ENCODE measurements around the gene DIABLO. TPM values are rescaled to one million over a fixed set of nuclear protein-coding genes. Genes with fewer than 3 reads are reported as not detected.
A peak's percentile ranks its signal among the peaks of the same experiment; 100 is the strongest.

The DIABLO gene
- total RNA-seq, 2 experiments from 2014 or later = 46.1 to 48.1 TPM

DNA sequence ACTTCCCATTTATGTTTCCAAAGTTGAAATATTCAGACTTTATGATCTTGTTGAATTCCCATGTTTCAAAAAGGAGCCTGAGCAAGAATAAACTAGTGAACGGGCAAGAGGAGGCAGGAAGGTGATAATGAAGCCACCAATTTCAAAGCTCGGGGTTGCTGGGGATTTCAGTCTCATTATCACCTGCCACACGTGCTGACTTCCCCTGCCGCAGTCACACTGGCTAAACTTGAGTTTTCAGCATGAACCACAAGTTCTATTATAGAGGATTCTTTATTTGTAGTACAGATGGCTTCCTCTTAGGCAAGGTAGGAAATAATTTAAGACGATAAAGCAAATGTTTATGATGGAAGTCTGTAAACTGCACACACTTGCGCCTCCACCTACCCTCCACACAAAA is 18.1 kb upstream of the DIABLO start:
- peaks cover 6% of the 10 kb centered on the region for H3K36me3 Mint-ChIP-seq (ENCODE audit: low read depth)
- CTCF ChIA-PET = interaction anchor here (0.6 to 2.5 kb wide), 6 partner anchors 8 to 659 kb away, joined by 3 to 10 read pairs (median 5); no protein-coding TSS in a partner anchor
- H3K27ac Mint-ChIP-seq = peak overlapping the region; percentile 59
- peaks cover 29% of the 10 kb centered on the region for H3K4me1 Mint-ChIP-seq (ENCODE audit: low read depth)
- intact Hi-C loops (cut with micrococcal nuclease) = loop anchor here (1.0 kb wide), 1 partner anchor 22 kb away; the partner anchor contains the start of gene VPS33A
- H3K9me3 Mint-ChIP-seq = no peaks in the 10 kb centered on the region
- peak overlapping the region; percentile 50 for H3K4me3 Mint-ChIP-seq
- no peaks in the 10 kb centered on the region for H3K27me3 Mint-ChIP-seq (ENCODE audit: low read depth)
- DNase-seq = peak; percentile 44

DNA sequence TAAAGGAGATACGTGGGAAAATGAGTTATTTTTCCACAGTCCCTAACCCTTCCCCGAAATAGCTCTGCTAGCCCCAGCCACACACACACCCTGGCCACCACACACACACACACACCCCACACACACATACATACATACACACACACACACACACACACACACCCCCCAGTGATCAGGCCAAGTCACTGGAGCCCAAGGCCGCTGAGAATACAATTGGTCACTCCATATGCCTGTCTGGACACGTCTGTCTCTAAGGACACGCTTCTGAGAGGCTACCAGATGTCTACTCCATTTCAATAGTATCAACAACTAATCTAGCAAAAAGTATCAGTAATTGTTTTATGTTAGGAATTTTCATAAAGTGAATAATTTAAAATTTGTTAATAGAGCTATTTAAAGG is 13.0 kb upstream of the DIABLO start:
- intact Hi-C loops (cut with micrococcal nuclease) = no loop called here
- no peaks in the 10 kb centered on the region for H3K9me3 Mint-ChIP-seq
- peaks cover 6% of the 10 kb centered on the region for H3K36me3 Mint-ChIP-seq (ENCODE audit: low read depth)
- no peak overlapping the region for H3K27ac Mint-ChIP-seq
- no peaks in the 10 kb centered on the region for H3K27me3 Mint-ChIP-seq (ENCODE audit: low read depth)
- CTCF ChIA-PET = interaction anchor here (0.9 to 1.2 kb wide), 2 partner anchors 25 to 117 kb away, joined by 3 read pairs; no protein-coding TSS in a partner anchor
- H3K4me1 Mint-ChIP-seq (ENCODE audit: low read depth) = peaks cover 9% of the 10 kb centered on the region
- no peak for DNase-seq
- H3K4me3 Mint-ChIP-seq = no peak overlapping the region

DNA sequence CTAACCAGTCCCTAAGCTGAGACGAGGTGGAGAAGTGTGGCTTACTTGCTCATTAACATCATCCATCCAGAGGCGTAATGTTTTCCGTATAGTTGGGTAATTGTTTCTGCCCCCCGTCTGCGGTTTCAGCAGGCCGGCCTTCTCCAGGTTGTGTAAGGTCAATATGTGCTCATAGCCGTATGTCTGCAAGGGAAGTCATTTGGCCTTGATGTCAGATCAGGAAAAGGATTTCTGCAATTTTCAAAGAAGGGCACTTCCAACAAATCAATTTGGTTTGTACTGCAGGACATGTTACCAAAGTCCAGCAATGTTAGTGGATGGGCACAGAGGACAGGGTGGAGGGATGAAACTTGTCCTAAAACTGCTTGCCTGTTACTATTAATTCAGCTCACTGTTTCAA is 9.9 kb upstream of the DIABLO start:
- CTCF ChIA-PET = interaction anchor here (0.6 kb wide), 1 partner anchor 18 kb away, joined by 4 read pairs; no protein-coding TSS in a partner anchor
- intact Hi-C loops (cut with micrococcal nuclease) = no loop called here
- no peak for DNase-seq
- Mint-ChIP-seq H3K27ac (no peak overlapping the region), H3K9me3 (no peaks in the 10 kb centered on the region), H3K4me3 (no peak overlapping the region), H3K27me3 (ENCODE audit: low read depth) (no peaks in the 10 kb centered on the region), H3K4me1 (ENCODE audit: low read depth) (no peaks in the 10 kb centered on the region), H3K36me3 (ENCODE audit: low read depth) (peaks cover 12% of the 10 kb centered on the region)

DNA sequence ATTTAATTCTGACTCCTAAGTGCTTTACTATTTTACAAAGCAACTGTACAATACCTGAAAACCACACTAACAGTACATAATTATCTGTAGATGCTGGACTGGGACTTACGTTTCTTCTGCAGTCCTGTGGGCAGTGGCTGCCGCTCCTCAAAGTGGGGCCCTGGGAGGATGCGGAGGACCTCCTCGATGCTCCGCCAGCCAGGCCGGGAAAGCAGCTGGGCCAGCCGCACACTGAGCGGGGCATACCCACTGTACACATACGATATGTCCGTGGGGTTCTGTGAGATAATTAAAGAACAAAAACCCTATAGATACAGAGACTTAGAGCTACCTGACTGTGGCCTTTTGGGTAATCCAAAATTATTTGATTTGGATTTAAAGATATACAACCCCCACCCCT is 6.8 kb upstream of the DIABLO start:
- intact Hi-C loops (cut with micrococcal nuclease) = no loop called here
- no peak for DNase-seq
- CTCF ChIA-PET = interaction anchor here (1.0 kb wide), 1 partner anchor 11 kb away, joined by 3 read pairs; no protein-coding TSS in a partner anchor
- Mint-ChIP-seq H3K36me3 (ENCODE audit: low read depth) (peaks cover 8% of the 10 kb centered on the region), H3K4me1 (ENCODE audit: low read depth) (peaks cover 3% of the 10 kb centered on the region), H3K27ac (no peak overlapping the region), H3K27me3 (ENCODE audit: low read depth) (no peaks in the 10 kb centered on the region), H3K9me3 (no peaks in the 10 kb centered on the region), H3K4me3 (no peak overlapping the region)

DNA sequence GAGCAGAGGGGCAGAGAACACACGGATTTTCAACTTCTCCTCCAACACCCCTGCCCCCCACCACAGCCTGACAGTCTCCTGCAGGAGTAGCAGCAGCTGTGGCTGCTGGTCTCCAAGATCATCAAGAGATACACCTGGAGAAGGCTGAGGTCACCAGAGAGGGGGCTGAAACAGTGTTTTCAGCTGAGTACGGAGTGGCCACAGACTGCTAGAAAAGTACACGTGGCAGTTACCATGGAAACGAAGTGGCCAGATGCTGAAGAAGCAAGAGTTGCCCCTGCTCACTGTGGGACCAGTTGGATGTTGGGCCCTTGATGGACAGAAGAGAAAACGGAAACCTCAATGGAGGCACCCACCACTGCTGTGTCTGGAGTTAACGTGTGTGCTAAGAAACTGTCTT is 4.9 kb upstream of the DIABLO start:
- CTCF ChIA-PET = interaction anchor here (1.2 to 1.6 kb wide), 2 partner anchors 40 to 125 kb away, joined by 3 to 5 read pairs; no protein-coding TSS in a partner anchor
- H3K4me3 Mint-ChIP-seq = no peak overlapping the region
- no peaks in the 10 kb centered on the region for H3K9me3 Mint-ChIP-seq
- no peak for DNase-seq
- no peaks in the 10 kb centered on the region for H3K27me3 Mint-ChIP-seq (ENCODE audit: low read depth)
- H3K27ac Mint-ChIP-seq = no peak overlapping the region
- H3K4me1 Mint-ChIP-seq (ENCODE audit: low read depth) = peaks cover 11% of the 10 kb centered on the region
- intact Hi-C loops (cut with micrococcal nuclease) = no loop called here
- peaks cover 8% of the 10 kb centered on the region for H3K36me3 Mint-ChIP-seq (ENCODE audit: low read depth)

DNA sequence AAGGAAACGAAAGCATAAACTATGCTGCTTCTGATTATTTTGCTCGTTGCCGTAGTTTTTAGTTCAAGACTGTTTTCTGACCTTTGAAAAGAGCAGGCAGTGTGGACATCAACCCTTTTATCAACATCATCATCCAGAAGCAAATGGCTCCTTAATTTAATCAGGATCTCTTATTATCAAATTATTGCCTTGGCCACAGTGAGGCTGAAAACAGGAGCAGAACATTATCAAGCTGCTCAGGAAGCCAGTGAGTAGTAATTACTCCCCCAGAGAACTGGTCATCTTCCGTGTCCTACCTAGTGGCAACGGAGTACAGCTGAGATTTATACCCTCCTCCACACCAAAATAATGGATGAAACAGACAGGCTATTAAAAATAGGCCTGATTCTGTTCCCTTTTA is 2.2 kb upstream of the DIABLO start:
- intact Hi-C loops (cut with micrococcal nuclease) = loop anchor here (10.0 kb wide), 1 partner anchor 527 kb away; the partner anchor contains the start of gene DENR
- DNase-seq = no peak
- peaks cover 25% of the 10 kb centered on the region for H3K4me1 Mint-ChIP-seq (ENCODE audit: low read depth)
- H3K27ac Mint-ChIP-seq = no peak overlapping the region
- CTCF ChIA-PET = no interaction called here
- no peaks in the 10 kb centered on the region for H3K27me3 Mint-ChIP-seq (ENCODE audit: low read depth)
- peaks cover 14% of the 10 kb centered on the region for H3K36me3 Mint-ChIP-seq (ENCODE audit: low read depth)
- no peak overlapping the region for H3K4me3 Mint-ChIP-seq
- H3K9me3 Mint-ChIP-seq = no peaks in the 10 kb centered on the region

DNA sequence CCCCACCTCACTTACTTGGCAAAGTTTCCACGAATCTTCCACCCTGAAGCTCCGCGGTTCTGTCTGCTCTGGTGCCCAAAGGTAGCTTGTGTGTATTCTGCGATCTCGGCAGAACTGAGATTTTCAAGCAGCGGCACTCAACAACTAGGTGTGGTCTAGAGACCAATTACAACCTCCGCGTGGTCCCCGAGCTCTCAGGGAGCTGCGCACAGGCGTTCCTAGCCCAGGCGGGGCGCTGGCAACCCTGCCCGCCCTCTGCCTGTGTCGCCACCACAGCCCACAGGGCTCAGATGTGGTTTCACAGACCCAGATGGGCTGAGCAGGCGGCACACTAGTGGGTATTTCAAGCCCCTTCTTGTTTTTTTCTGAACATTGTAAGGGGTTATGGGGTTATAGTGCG is 1.5 kb upstream of the DIABLO start:
- CTCF ChIA-PET = interaction anchor here (0.9 kb wide), 1 partner anchor 40 kb away, joined by 4 read pairs; no protein-coding TSS in a partner anchor
- Mint-ChIP-seq H3K4me1 (ENCODE audit: low read depth) (peaks cover 30% of the 10 kb centered on the region), H3K27me3 (ENCODE audit: low read depth) (no peaks in the 10 kb centered on the region), H3K36me3 (ENCODE audit: low read depth) (peaks cover 16% of the 10 kb centered on the region), H3K4me3 (peak overlapping the region; percentile 59), H3K9me3 (no peaks in the 10 kb centered on the region), H3K27ac (no peak overlapping the region)
- intact Hi-C loops (cut with micrococcal nuclease) = loop anchor here (10.0 kb wide), 1 partner anchor 527 kb away; the partner anchor contains the start of gene DENR
- DNase-seq = no peak

DNA sequence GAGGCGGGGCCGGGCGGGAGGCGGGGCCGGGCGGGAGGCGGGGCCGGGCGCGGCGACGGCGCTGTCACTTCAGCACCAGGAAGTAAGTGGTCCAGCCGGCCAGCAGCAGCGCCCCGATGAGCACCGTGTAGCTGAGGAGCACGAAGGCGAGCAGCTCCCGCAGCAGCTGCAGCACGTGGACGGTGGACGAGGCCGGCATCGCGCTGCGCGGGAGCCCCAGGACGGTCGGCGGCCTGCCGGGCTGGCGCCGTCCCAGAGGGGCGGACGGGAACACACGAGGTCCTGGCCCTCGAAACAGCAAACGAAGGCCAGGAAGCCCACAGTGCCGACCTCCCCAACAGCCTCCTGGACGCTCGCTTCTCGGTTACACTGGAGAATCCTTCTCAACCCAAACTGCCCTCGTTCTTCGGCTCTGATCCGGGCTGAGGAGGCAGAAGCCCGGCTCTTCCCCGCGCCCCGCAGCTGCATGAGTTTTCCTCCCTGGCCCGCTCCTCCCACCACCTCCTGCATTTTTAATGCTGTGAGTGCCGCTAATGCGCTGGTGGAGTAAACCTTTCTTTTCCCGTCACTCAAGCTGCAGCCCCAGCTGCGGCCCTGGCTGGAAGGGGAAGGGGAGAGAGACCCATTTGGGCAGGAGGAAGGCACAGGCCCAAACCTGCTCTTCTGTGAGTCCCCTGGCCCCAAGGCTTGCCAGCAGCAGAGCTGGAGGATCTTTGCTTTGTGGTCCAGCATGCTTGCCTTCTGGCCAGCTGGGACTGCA is 694 bp upstream of the DIABLO start:
- H3K9me3 Mint-ChIP-seq = no peaks in the 10 kb centered on the region
- CTCF ChIA-PET = interaction anchor here (0.9 to 1.8 kb wide), 3 partner anchors 40 to 129 kb away, joined by 4 to 6 read pairs (median 5); no protein-coding TSS in a partner anchor
- H3K27ac Mint-ChIP-seq = no peak overlapping the region
- H3K27me3 Mint-ChIP-seq (ENCODE audit: low read depth) = no peaks in the 10 kb centered on the region
- peaks cover 15% of the 10 kb centered on the region for H3K36me3 Mint-ChIP-seq (ENCODE audit: low read depth)
- DNase-seq = no peak
- intact Hi-C loops (cut with micrococcal nuclease) = loop anchor here (1.0 to 10.0 kb wide), 11 partner anchors 23 to 567 kb away; partner anchors contain the start of genes B3GNT4, DENR, KNTC1 and PSMD9
- peak overlapping the region; percentile 59 for H3K4me3 Mint-ChIP-seq
- peaks cover 33% of the 10 kb centered on the region for H3K4me1 Mint-ChIP-seq (ENCODE audit: low read depth)

DNA sequence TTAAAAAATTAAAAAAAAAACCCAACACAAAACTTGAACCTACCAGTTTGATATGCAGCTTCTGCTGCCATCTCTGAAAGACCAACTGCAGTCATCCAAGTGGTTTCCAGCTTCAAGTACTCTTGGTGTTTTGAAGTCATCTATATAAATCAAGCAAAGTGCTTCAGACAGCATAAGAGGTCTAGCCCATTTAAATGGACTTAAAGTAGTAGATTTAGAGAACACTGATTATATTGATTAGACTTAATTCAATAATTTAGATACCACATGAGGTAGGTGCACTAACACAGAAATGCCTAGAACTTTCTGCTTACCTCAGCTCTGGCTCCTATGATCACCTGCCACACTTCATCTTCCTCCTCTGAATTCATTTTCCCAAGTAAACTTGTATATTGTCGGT is 9.4 kb downstream of the DIABLO start:
- CTCF ChIA-PET = interaction anchor here (0.7 to 0.9 kb wide), 2 partner anchors 141 to 175 kb away, joined by 3 to 4 read pairs; no protein-coding TSS in a partner anchor
- Mint-ChIP-seq H3K27me3 (ENCODE audit: low read depth) (no peaks in the 10 kb centered on the region), H3K9me3 (no peaks in the 10 kb centered on the region), H3K36me3 (ENCODE audit: low read depth) (peaks cover 33% of the 10 kb centered on the region), H3K4me1 (ENCODE audit: low read depth) (peaks cover 10% of the 10 kb centered on the region), H3K27ac (no peak overlapping the region), H3K4me3 (no peak overlapping the region)
- DNase-seq = no peak
- intact Hi-C loops (cut with micrococcal nuclease) = no loop called here

DNA sequence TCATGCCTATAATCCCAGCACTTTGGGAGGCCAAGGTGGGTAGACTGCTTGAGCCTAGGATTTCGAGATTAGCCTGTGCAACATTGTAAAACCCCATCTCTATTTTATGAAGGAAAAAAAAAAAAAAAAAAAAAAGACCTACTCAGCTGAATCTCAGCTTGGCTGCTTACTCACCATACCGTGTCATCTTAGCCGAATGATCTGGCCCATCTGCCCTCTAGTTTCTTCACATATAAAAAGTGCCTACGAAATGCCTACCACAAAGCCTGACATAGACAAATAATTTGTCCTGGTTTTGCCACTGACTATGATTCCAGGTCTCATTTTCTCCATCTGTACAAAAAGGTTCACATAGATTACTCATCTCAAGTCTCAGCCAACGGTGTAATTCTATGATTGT is 10.1 kb downstream of the DIABLO start:
- intact Hi-C loops (cut with micrococcal nuclease) = no loop called here
- Mint-ChIP-seq H3K4me1 (ENCODE audit: low read depth) (peaks cover 4% of the 10 kb centered on the region), H3K4me3 (no peak overlapping the region), H3K27me3 (ENCODE audit: low read depth) (no peaks in the 10 kb centered on the region), H3K27ac (no peak overlapping the region), H3K9me3 (no peaks in the 10 kb centered on the region), H3K36me3 (ENCODE audit: low read depth) (peaks cover 32% of the 10 kb centered on the region)
- CTCF ChIA-PET = interaction anchor here (0.7 to 0.9 kb wide), 2 partner anchors 141 to 176 kb away, joined by 3 to 4 read pairs; no protein-coding TSS in a partner anchor
- no peak for DNase-seq

DNA sequence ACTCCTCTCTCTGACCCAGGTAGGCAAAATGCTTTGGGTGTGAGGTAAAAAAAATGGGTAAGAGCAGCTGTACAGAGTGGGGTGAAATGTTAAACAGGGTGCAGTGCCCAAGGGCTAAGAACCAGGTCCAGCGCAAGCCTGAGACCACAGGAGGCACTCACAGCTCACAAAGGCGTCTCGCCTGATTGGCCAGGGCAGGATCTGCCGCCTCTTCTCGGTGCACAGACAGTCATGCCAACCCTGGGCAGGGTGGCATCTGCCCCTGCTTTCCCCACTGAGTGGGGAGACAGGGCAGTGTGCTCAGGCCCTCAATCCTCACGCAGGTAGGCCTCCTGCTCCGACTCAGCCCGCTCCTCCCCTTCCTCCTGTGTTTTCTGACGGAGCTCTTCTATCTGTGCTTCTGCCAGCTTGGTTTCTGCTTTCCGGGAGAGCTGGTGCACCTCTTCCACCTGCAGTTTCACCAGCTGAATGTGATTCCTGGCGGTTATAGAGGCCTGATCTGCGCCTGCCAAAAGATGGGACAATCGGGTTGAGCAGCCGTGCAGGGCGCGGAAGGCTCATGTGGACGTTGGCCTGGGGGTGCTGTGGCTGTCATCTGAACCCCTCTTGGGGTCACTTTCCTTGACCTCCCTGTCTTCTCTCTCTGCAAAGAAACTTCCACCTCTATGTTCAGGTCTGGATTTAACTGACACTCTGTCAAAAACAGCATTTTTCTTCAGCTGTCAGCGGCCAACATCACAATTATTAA is 17.6 kb downstream of the DIABLO start:
- Mint-ChIP-seq H3K4me1 (ENCODE audit: low read depth) (peaks cover 8% of the 10 kb centered on the region), H3K4me3 (no peak overlapping the region), H3K27me3 (ENCODE audit: low read depth) (peaks cover 10% of the 10 kb centered on the region), H3K9me3 (no peaks in the 10 kb centered on the region), H3K36me3 (ENCODE audit: low read depth) (peaks cover 20% of the 10 kb centered on the region), H3K27ac (no peak overlapping the region)
- intact Hi-C loops (cut with micrococcal nuclease) = no loop called here
- DNase-seq = no peak
- CTCF ChIA-PET = interaction anchor here (0.6 to 1.2 kb wide), 2 partner anchors 15 to 300 kb away, joined by 3 read pairs; no protein-coding TSS in a partner anchor

DNA sequence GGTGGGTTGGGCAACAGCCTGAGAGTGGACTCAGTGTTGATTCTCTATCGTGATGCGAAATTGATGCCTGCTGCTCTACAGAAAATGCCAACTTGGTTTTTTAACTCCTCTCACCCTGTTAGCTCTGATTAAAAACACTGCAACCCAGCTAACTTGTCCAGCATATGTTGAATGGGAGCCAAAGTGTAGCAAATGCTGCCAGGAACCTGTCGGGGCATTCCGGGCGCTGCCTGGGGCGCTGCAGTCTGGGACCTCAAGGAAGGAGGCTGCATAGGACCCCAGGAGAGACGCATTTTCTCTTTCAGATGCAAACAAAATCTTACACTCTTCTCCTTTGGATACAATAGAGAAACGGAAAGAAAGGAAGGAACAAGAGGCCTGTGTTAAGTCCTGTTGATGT is 18.5 kb downstream of the DIABLO start:
- CTCF ChIA-PET = no interaction called here
- Mint-ChIP-seq H3K27me3 (ENCODE audit: low read depth) (peaks cover 10% of the 10 kb centered on the region), H3K4me3 (no peak overlapping the region), H3K9me3 (no peaks in the 10 kb centered on the region), H3K36me3 (ENCODE audit: low read depth) (peaks cover 20% of the 10 kb centered on the region), H3K27ac (no peak overlapping the region), H3K4me1 (ENCODE audit: low read depth) (peaks cover 14% of the 10 kb centered on the region)
- intact Hi-C loops (cut with micrococcal nuclease) = no loop called here
- DNase-seq = no peak

Data from activated naive CD4-positive, alpha-beta T cell treated with anti-CD3 and anti-CD28 coated beads for 36 hours (primary cell).